ENCODE data around the gene PPP1R12C.
A peak's percentile ranks its signal among the peaks of the same experiment; 100 is the strongest.

- TF ChIP-seq CTCF (IDR thresholded peaks at IDR 0.05 in 4 of 5, conservative IDR thresholded peaks at IDR 0.05 in 1 of 5) (peak; percentile 30 to 70 (median 56)), POLR2A (IDR thresholded peaks at IDR 0.05) (no peak)
These were observed 28.8 kb upstream of the PPP1R12C start for GRCh38 chr19:55146078-55146704.

Measured in gastrocnemius medialis (tissue), 4 donors.